Muscle of leg (tissue), 9 donors: ENCODE measurements around the gene EP400. TPM values are rescaled to one million over a fixed set of nuclear protein-coding genes. Genes with fewer than 3 reads are reported as not detected.

Source experiments
- polyA plus RNA-seq, 8 donors: library from polyadenylated mRNA; unstranded; fragments of 120-200 nt; gene quantifications; one replicate each; pipeline versions ENCODE4 v1.2.1 to v1.2.3, GENCODE V29; 2013; ENCODE audit warnings: inconsistent platforms in 1 of 8, low replicate concordance in 1 of 8; ENCODE audit not compliant: insufficient read length in 8 of 8, insufficient read depth in 1 of 8
- total RNA-seq: library from RNA; stranded (reverse); fragments of 120-200 nt; gene quantifications from one replicate; pipeline ENCODE4 v1.2.4, GENCODE V29; 2013

Gene EP400
- total and polyA plus RNA-seq, 9 donors: 9.0 to 30.5 (median 22.7) TPM

Other genes with a start within 250 kb of the EP400 start
- 24.6 TPM for gene SFSWAP, start 238.9 kb upstream of the EP400 start, total RNA-seq
- 10 to 100 TPM; 27.0 to 33.6 (median 30.7) TPM for gene SFSWAP, start 238.9 kb upstream of the EP400 start, polyA plus RNA-seq
- gene MMP17, start 121.5 kb upstream of the EP400 start, total RNA-seq: 4.0 TPM
- 10 to 100 TPM in 1 of 8 donors, 1 to 10 TPM in 7; 3.3 to 11.0 (median 5.9) TPM for gene MMP17, start 121.5 kb upstream of the EP400 start, polyA plus RNA-seq
- 5.1 TPM for gene ULK1, start 55.3 kb upstream of the EP400 start, total RNA-seq
- 10 to 100 TPM; 15.0 to 27.7 (median 22.4) TPM for gene ULK1, start 55.3 kb upstream of the EP400 start, polyA plus RNA-seq
- gene PUS1, start 20.7 kb upstream of the EP400 start, total RNA-seq: 6.5 TPM
- gene PUS1, start 20.7 kb upstream of the EP400 start, polyA plus RNA-seq: 10 to 100 TPM; 10.5 to 18.5 (median 13.3) TPM
- gene DDX51, start 194.4 kb downstream of the EP400 start, total RNA-seq: 5.7 TPM
- 10 to 100 TPM in 7 of 8 donors, 1 to 10 TPM in 1; 9.4 to 18.0 (median 14.7) TPM for gene DDX51, start 194.4 kb downstream of the EP400 start, polyA plus RNA-seq
- gene NOC4L, start 194.5 kb downstream of the EP400 start, total RNA-seq: 5.7 TPM
- gene NOC4L, start 194.5 kb downstream of the EP400 start, polyA plus RNA-seq: 10 to 100 TPM; 10.9 to 16.0 (median 12.8) TPM